Trophoblast cell (in vitro differentiated cells and primary cell): ENCODE results near the gene LRFN5.
"Not testable (repeated sequence)": the region's sequence is repeated elsewhere in the genome, so short reads cannot be mapped to it uniquely, and the experiment has no call there.

Source experiments
- DNase-seq, 2 donors: peaks; one replicate each; pipeline ENCODE4 v3.0.0-alpha.2; 2016
- H2AFZ ChIP-seq: 2 replicates; pipeline ENCODE4 v1.6.1; 2013; ENCODE audit warnings: low read length, moderate library complexity, mild to moderate bottlenecking; ENCODE audit not compliant: insufficient read depth, poor library complexity
- H2AK5ac ChIP-seq: 2 replicates; pipeline ENCODE4 v1.6.1; 2013; ENCODE audit warnings: mild to moderate bottlenecking, low read length
- H2BK120ac ChIP-seq: 2 replicates; pipeline ENCODE4 v1.6.1; 2013; ENCODE audit warnings: low read length, mild to moderate bottlenecking, moderate library complexity; ENCODE audit not compliant: insufficient read depth, poor library complexity
- H2BK12ac ChIP-seq: 2 replicates; pipeline ENCODE4 v1.6.1; 2013; ENCODE audit warnings: mild to moderate bottlenecking, low read length, moderate library complexity
- H2BK5ac ChIP-seq: 2 replicates; pipeline ENCODE4 v1.6.1; 2013; ENCODE audit warnings: low read length, low read depth, moderate library complexity, mild to moderate bottlenecking; ENCODE audit not compliant: poor library complexity
- H3K14ac ChIP-seq: 2 replicates; pipeline ENCODE4 v1.6.1; 2013; ENCODE audit warnings: mild to moderate bottlenecking, low read length
- H3K18ac ChIP-seq: 2 replicates; pipeline ENCODE4 v1.6.1; 2013; ENCODE audit warnings: mild to moderate bottlenecking, low read length
- H3K23ac ChIP-seq: 2 replicates; pipeline ENCODE4 v1.6.1; 2013; ENCODE audit warnings: low read length
- H3K27ac ChIP-seq: 2 replicates; pipeline ENCODE4 v1.5.1; 2013; ENCODE audit warnings: low read depth, mild to moderate bottlenecking, inconsistent platforms, low read length, moderate library complexity
- H3K27me3 ChIP-seq: 2 replicates; pipeline ENCODE4 v1.6.1; 2013; ENCODE audit warnings: inconsistent platforms, mild to moderate bottlenecking, low read length, moderate library complexity; ENCODE audit not compliant: insufficient read depth
- H3K36me3 ChIP-seq, 2 experiments: 1 replicate in 1 of 2; 2 replicates in 1 of 2; pipeline ENCODE4 v1.6.1; 2013; ENCODE audit warnings: low read length in 2 of 2, mild to moderate bottlenecking in 2 of 2, moderate library complexity in 1 of 2; ENCODE audit not compliant: insufficient read depth in 2 of 2, control insufficient read depth in 1 of 2
- H3K4ac ChIP-seq: 2 replicates; pipeline ENCODE4 v1.6.1; 2013; ENCODE audit warnings: low read depth, mild to moderate bottlenecking, low read length, moderate library complexity
- H3K4me1 ChIP-seq, 2 experiments: 1 replicate in 1 of 2; 2 replicates in 1 of 2; pipeline ENCODE4 v1.6.1; 2013; ENCODE audit warnings: low read length in 2 of 2, mild to moderate bottlenecking in 2 of 2, moderate library complexity in 1 of 2; ENCODE audit not compliant: insufficient read depth in 2 of 2, control insufficient read depth in 1 of 2
- H3K4me2 ChIP-seq: 2 replicates; pipeline ENCODE4 v1.6.1; 2013; ENCODE audit warnings: inconsistent platforms, mild to moderate bottlenecking, low read length, moderate library complexity
- H3K4me3 ChIP-seq: 2 replicates; pipeline ENCODE4 v1.5.1; 2013; ENCODE audit warnings: mild to moderate bottlenecking, low read depth, low read length, inconsistent platforms
- H3K79me1 ChIP-seq: one replicate; pipeline ENCODE4 v1.6.1; 2013; ENCODE audit warnings: low read length
- H3K79me2 ChIP-seq: 2 replicates; pipeline ENCODE4 v1.6.1; 2013; ENCODE audit warnings: low read length, mild to moderate bottlenecking; ENCODE audit not compliant: control insufficient read depth, insufficient read depth, poor library complexity
- H3K9ac ChIP-seq: 2 replicates; pipeline ENCODE4 v1.6.1; 2013; ENCODE audit warnings: mild to moderate bottlenecking, low read length
- H3K9me3 ChIP-seq: 2 replicates; pipeline ENCODE4 v1.6.1; 2013; ENCODE audit warnings: low read depth, mild to moderate bottlenecking, control low read depth, inconsistent platforms, low read length; ENCODE audit not compliant: insufficient read depth
- H4K12ac ChIP-seq: 2 replicates; pipeline ENCODE4 v1.6.1; 2013; ENCODE audit warnings: low read depth, mild to moderate bottlenecking, low read length, moderate library complexity
- H4K8ac ChIP-seq: 2 replicates; pipeline ENCODE4 v1.6.1; 2013; ENCODE audit warnings: low read depth, mild to moderate bottlenecking, low read length, moderate library complexity
- H4K91ac ChIP-seq: one replicate; pipeline ENCODE4 v1.6.1; 2013; ENCODE audit warnings: low read depth, mild to moderate bottlenecking, low read length, moderate library complexity
- WGBS: extraction: QIAGEN DNeasy Blood & Tissue Kit; methylation state at CpG from one replicate; pipeline ENCODE4 v1.1.7; 2013; ENCODE audit warnings: missing lambda C conversion rate; ENCODE audit not compliant: insufficient read length, insufficient coverage; ENCODE audit errors: extremely low coverage; 5-methylcytosine and 5-hydroxymethylcytosine counted together

Gene LRFN5

GRCh38 chr14:41666301-41666700 lies 59.6 kb downstream of the LRFN5 start:
- Histone ChIP-seq H2BK5ac (no peak overlapping the region), H2BK12ac (no peak overlapping the region), H2AFZ (no peak overlapping the region), H4K8ac (no peak overlapping the region), H3K23ac (no peak overlapping the region), H3K4me2 (no peak overlapping the region), H3K79me2 (no peaks in the 10 kb centered on the region), H3K79me1 (no peaks in the 10 kb centered on the region), H3K36me3 (no peaks in the 10 kb centered on the region), H2AK5ac (no peak overlapping the region), H3K9ac (no peak overlapping the region), H3K4me1 (no peaks in the 10 kb centered on the region), H4K12ac (no peak overlapping the region), H3K18ac (no peak overlapping the region), H3K9me3 (no peaks in the 10 kb centered on the region), H4K91ac (no peak overlapping the region), H3K14ac (no peak overlapping the region), H3K4ac (no peak overlapping the region), H2BK120ac (no peak overlapping the region), H3K27ac (no peak overlapping the region), H3K4me3 (no peak overlapping the region), H3K27me3 (no peaks in the 10 kb centered on the region)
- WGBS: no CpG with 5 or more reads among the region's 2 CpGs
- DNase-seq: no peak

GRCh38 chr14:41668356-41668755 lies 61.7 kb downstream of the LRFN5 start:
- no peak overlapping the region for H2BK120ac ChIP-seq
- no peak overlapping the region for H3K14ac ChIP-seq
- no peak overlapping the region for H3K4ac ChIP-seq
- no peaks in the 10 kb centered on the region for H3K79me2 ChIP-seq
- H3K27me3 ChIP-seq: no peaks in the 10 kb centered on the region
- no peak overlapping the region for H4K12ac ChIP-seq
- H4K8ac ChIP-seq: no peak overlapping the region
- no peaks in the 10 kb centered on the region for H3K9me3 ChIP-seq
- H3K4me3 ChIP-seq: no peak overlapping the region
- no peak overlapping the region for H2BK12ac ChIP-seq
- no CpG with 5 or more reads among the region's 1 CpG for WGBS
- H2BK5ac ChIP-seq: no peak overlapping the region
- no peaks in the 10 kb centered on the region for H3K79me1 ChIP-seq
- H3K18ac ChIP-seq: no peak overlapping the region
- H3K27ac ChIP-seq: no peak overlapping the region
- H3K4me2 ChIP-seq: no peak overlapping the region
- no peak overlapping the region for H2AFZ ChIP-seq
- H4K91ac ChIP-seq: no peak overlapping the region
- no peaks in the 10 kb centered on the region for H3K4me1 ChIP-seq
- no peak overlapping the region for H2AK5ac ChIP-seq
- H3K23ac ChIP-seq: no peak overlapping the region
- no peak overlapping the region for H3K9ac ChIP-seq
- no peaks in the 10 kb centered on the region for H3K36me3 ChIP-seq
- no peak for DNase-seq

GRCh38 chr14:41673601-41674000 lies 66.9 kb downstream of the LRFN5 start:
- not testable (repeated sequence) for H2BK120ac ChIP-seq, H3K18ac ChIP-seq, H3K27me3 ChIP-seq, H3K9ac ChIP-seq, DNase-seq, H3K4ac ChIP-seq, H4K91ac ChIP-seq, H3K14ac ChIP-seq, H2AK5ac ChIP-seq, H3K4me2 ChIP-seq, H3K79me2 ChIP-seq, H3K9me3 ChIP-seq, H4K12ac ChIP-seq, H3K79me1 ChIP-seq, H3K4me1 ChIP-seq, H3K36me3 ChIP-seq, H3K27ac ChIP-seq, H3K23ac ChIP-seq, H2BK12ac ChIP-seq, H2AFZ ChIP-seq, H2BK5ac ChIP-seq, H4K8ac ChIP-seq, H3K4me3 ChIP-seq
- no CpG with 5 or more reads among the region's 24 CpGs for WGBS

GRCh38 chr14:41674511-41674971 lies 67.9 kb downstream of the LRFN5 start:
- H4K8ac ChIP-seq, H2BK12ac ChIP-seq, H3K14ac ChIP-seq, H3K9me3 ChIP-seq, H3K79me2 ChIP-seq, H2BK5ac ChIP-seq, H3K23ac ChIP-seq, H3K27me3 ChIP-seq, H2AFZ ChIP-seq, H4K12ac ChIP-seq, H2BK120ac ChIP-seq, H3K9ac ChIP-seq, H3K18ac ChIP-seq, H3K4me1 ChIP-seq, H3K36me3 ChIP-seq, H3K4me2 ChIP-seq, DNase-seq, H3K4ac ChIP-seq, H2AK5ac ChIP-seq, H4K91ac ChIP-seq, H3K4me3 ChIP-seq, H3K27ac ChIP-seq, H3K79me1 ChIP-seq: not testable (repeated sequence)
- WGBS: no CpG with 5 or more reads among the region's 37 CpGs
